Stimulated activated naive CD8-positive, alpha-beta T cell treated with anti-CD3 and anti-CD28 coated beads, Interleukin-15, amount 100 ng/mL, for 72 hours (primary cell): ENCODE measurements around the gene RXRG.

ENCODE experiments used
- ATAC-seq: fragments of 150-1000 bp; cut with Tn5 transposase; 2 replicates; pipeline ENCODE4 v1.10.0; 2021; ENCODE audit warnings: mild to moderate bottlenecking, moderate library complexity
- DNase-seq, 2 donors: peaks; one replicate each; pipeline ENCODE4 v3.0.0; 2021 to 2022
- H3K27ac Mint-ChIP-seq, 2 donors: one replicate each; pipeline ENCODE4 v1.8.0; 2022; ENCODE audit warnings: mild to moderate bottlenecking in 2 of 2, mixed read lengths in 2 of 2, moderate library complexity in 2 of 2
- H3K27me3 Mint-ChIP-seq: one replicate; pipeline ENCODE4 v1.8.0; 2022; ENCODE audit warnings: mixed read lengths
- H3K4me1 Mint-ChIP-seq: one replicate; pipeline ENCODE4 v1.8.0; 2022; ENCODE audit warnings: mild to moderate bottlenecking, mixed read lengths
- H3K4me3 Mint-ChIP-seq, 2 donors: one replicate each; pipeline ENCODE4 v1.8.0; 2022; ENCODE audit warnings: mild to moderate bottlenecking in 2 of 2, mixed read lengths in 2 of 2, moderate library complexity in 1 of 2
- H3K9me3 Mint-ChIP-seq, 2 donors: one replicate each; pipeline ENCODE4 v1.8.0; 2022; ENCODE audit warnings: mixed read lengths in 2 of 2

Gene RXRG

DNA sequence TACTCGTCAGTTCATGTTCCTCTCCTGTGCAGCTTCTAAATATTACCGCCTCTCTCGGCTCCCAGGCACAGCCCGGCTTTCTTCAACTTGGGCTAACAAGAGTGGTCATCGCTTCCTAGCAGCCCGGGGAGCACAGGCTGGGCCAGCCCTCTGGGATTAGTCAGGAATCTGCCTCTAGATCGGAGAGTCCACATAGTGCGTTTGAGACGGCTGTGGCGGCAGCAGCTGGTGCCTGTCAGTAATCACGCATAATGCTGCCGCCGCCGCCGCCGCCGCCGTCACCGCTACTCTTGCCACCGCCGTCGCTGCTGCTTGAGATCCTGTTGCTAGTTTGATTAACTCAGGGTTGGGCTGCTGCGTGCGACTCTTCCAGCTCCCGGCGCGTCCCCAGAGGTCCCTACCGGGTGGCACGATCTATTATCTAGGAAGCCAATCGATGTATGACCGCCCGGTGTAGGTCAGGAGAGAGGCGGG is at the start of gene RXRG:
RXRG (minus strand) TSS at position 230 of the 474 bp plus-strand sequence. CDS start 233 bp downstream, outside the sequence.
- DNase-seq, result peak; percentile 12 to 20
- Mint-ChIP-seq H3K4me3 (peak within 1 kb of the TSS; percentile 34 to 45), H3K9me3 (no peaks in the 10 kb centered on the region), H3K27me3 (peaks cover 2% of the 10 kb centered on the region), H3K27ac (no peak within 1 kb of the TSS), H3K4me1 (no peaks in the 10 kb centered on the region)
- ATAC-seq, result peak; percentile 63

- Mint-ChIP-seq H3K27me3 (peaks cover 43% of the 10 kb centered on the region), H3K4me3 (no peak overlapping the region), H3K9me3 (no peaks in the 10 kb centered on the region), H3K4me1 (no peaks in the 10 kb centered on the region), H3K27ac (no peak overlapping the region)
- DNase-seq (no peak), ATAC-seq (no peak)
Observed at GRCh38 chr1:165492845-165493373, 48.0 kb upstream of the RXRG start.

DNA sequence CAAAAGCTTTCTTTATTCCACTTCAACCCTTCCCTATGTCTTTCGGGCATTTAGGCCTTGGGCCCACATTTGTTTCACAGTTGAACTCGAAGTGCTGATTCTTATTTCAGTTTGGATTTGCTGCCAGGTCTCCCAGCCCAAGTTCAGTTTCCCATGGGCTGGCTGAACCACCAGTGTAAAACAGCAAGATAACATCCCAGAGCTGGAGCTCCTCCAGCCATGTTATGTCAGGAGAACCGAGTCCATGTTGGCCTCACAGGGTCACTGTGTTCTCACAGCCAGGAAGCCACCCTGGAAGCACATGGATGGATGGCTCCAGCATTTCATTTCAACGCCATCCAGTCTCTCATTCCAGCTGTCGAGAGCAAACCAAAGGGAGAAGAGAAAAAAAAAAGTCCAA is 45.2 kb upstream of the RXRG start:
- DNase-seq (no peak), ATAC-seq (no peak)
- Mint-ChIP-seq H3K27ac (no peak overlapping the region), H3K27me3 (peaks cover 44% of the 10 kb centered on the region), H3K4me3 (no peak overlapping the region), H3K4me1 (no peaks in the 10 kb centered on the region), H3K9me3 (no peaks in the 10 kb centered on the region)

DNA sequence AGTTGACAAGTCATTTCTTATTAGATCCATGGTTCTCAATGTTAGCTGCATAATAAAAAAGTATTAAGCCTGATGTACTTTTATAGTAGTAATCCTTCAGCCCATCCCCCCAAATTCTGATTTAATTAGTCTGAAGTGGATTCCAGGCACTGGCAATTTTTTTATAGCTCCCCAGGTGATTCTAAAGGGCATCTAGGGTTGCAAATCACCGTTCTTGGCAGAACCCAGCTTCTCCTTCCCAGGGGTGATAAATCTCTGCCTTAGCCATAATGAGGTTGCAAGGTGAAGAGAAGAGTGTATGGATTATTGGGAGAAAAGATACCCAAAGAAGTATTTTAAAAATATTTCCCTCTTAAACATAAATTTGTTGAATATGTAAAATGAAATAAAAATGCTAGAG is 43.0 kb upstream of the RXRG start:
- Mint-ChIP-seq H3K27me3 (peaks cover 36% of the 10 kb centered on the region), H3K4me3 (no peak overlapping the region), H3K4me1 (no peaks in the 10 kb centered on the region), H3K9me3 (no peaks in the 10 kb centered on the region), H3K27ac (no peak overlapping the region)
- ATAC-seq (no peak), DNase-seq (no peak)

DNA sequence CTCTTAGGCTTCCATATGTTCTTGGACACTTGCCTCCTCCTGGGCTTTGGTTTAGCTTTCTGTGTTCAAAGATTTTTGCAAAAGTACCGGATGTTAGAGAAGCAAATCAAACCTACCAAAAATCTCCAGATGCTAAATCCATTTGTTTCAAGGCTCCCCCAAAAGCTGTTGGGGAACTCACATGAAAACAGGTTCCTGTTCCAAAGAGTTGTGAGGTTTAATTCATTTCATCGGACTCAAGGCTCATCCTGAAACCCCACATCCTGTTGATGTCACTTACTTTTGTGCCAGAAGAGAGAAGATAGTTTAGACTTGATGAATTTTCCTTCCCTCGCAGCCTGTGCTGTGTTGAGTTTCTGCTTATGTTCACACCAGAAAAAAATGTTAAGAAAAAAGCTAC is 41.7 kb upstream of the RXRG start:
- H3K27me3 Mint-ChIP-seq, result peaks cover 30% of the 10 kb centered on the region

DNA sequence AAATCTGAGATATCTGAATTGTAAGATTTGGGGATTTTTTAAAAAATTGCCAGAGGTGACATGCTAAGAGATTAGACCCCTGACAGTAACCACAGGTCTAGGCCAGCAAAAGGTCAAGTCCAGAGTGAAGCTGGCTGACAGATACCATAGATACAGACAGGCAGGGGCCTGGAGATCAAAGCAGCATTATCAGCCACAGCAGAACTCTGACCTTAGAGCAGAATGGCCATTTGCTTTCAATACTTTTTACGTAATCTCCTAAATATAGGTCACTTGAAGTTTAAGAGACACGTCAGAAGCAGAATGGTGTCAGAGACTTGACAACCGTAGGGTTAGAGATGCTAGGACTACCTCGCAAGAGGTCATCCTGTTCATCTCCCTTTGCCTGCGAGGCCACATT is 40.8 kb upstream of the RXRG start:
- peaks cover 30% of the 10 kb centered on the region for H3K27me3 Mint-ChIP-seq
- no peak for DNase-seq
- peaks cover 15% of the 10 kb centered on the region for H3K4me1 Mint-ChIP-seq
- H3K4me3 Mint-ChIP-seq, result no peak overlapping the region
- no peaks in the 10 kb centered on the region for H3K9me3 Mint-ChIP-seq
- no peak overlapping the region for H3K27ac Mint-ChIP-seq
- ATAC-seq, result no peak

More for the DNA sequence above, 41.7 kb upstream of the RXRG start:
- Mint-ChIP-seq H3K4me1 (peaks cover 10% of the 10 kb centered on the region), H3K9me3 (no peaks in the 10 kb centered on the region), H3K4me3 (no peak overlapping the region), H3K27ac (no peak overlapping the region)
- DNase-seq (no peak), ATAC-seq (no peak)

DNA sequence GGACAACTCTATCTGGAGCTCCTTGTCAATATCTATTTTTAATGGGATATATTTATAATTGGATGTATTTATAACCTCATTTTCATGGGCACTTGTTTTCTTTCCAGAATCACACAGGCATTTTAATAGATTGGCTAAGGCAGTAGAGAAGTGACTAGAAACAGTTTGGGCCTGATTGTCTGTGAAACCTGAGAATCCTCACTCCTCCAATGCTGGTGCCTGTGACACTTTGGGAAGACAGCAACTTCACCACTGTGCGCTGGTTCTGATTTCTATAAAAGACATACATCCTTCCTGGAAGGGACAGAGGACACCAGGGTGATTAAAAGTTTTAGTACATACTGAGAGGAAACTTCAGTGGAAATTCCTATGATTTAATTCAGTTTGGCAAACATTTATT is 39.6 kb upstream of the RXRG start:
- Mint-ChIP-seq H3K4me1 (peaks cover 15% of the 10 kb centered on the region), H3K4me3 (no peak overlapping the region), H3K27ac (peak overlapping the region in 1 of 2 donors; percentile 52), H3K9me3 (no peaks in the 10 kb centered on the region), H3K27me3 (peaks cover 22% of the 10 kb centered on the region)
- ATAC-seq (no peak), DNase-seq (no peak)

DNA sequence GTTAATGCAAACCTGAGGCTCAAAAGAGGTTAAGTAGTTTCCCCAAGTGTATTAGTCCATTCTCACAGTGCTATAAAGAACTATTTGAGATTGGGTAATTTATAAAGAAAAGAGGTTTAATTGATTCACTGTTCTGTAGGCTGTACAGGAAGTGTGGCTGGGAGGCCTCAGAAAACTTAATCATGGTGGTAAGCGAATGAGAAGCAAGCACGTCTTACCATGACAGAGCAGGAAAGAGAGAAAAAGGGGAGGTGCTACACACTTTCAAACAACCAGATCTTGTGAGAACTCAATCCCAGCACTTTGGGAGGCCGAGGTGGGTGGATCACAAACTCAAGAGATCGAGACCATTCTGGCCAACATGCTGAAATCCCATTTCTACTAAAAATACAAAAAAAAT is 38.5 kb upstream of the RXRG start:
- no peaks in the 10 kb centered on the region for H3K9me3 Mint-ChIP-seq
- peaks cover 22% of the 10 kb centered on the region for H3K27me3 Mint-ChIP-seq
- H3K4me1 Mint-ChIP-seq, result peaks cover 15% of the 10 kb centered on the region
- ATAC-seq (no peak), DNase-seq (no peak)
- no peak overlapping the region for H3K4me3 Mint-ChIP-seq
- peak overlapping the region in 1 of 2 donors; percentile 72 for H3K27ac Mint-ChIP-seq

DNA sequence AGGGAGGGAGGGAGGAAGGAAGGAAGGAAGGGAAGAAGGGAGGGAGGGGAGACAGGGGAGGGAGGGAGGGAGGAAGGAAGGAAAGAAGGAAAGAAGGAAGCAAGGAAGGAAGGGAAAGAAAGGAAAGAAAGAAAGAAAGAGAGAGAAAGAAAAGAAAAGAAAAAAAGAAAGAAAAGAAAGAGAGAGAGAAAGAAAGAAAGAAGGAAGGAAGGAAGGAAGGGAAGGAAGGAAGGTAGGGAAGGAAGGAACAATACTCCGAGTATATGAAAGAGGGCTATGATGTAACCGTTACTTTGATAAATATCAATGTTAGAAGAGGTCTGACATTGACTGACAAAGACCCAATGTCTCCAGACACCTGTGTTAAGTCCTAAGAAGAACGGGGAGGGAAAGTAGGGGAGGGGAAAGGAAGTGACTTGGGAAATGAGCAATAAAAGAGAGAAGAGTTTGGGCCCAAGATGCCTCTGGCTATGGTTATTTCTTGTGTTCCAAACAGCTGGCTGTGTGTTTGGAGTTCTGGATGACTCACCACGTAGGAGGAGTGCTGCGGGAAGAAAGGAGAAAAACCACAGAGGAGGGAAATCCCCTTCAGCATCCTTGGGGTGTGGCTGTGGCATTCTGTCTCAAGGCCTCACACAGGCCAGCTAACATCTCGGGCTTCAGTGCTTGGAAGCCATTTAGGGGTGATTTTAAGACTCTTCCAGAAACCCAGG is 37.0 kb upstream of the RXRG start:
- H3K4me1 Mint-ChIP-seq, result peaks cover 15% of the 10 kb centered on the region
- no peak overlapping the region for H3K4me3 Mint-ChIP-seq
- H3K27me3 Mint-ChIP-seq, result peaks cover 18% of the 10 kb centered on the region
- H3K27ac Mint-ChIP-seq, result peak overlapping the region in 1 of 2 donors; percentile 52
- DNase-seq (no peak), ATAC-seq (peak; percentile 52)
- H3K9me3 Mint-ChIP-seq, result no peaks in the 10 kb centered on the region

GRCh38 chr1:165476776-165477175 is 31.9 kb upstream of the RXRG start:
- Mint-ChIP-seq H3K27me3 (peaks cover 20% of the 10 kb centered on the region), H3K27ac (no peak overlapping the region), H3K9me3 (no peaks in the 10 kb centered on the region), H3K4me1 (peaks cover 6% of the 10 kb centered on the region), H3K4me3 (no peak overlapping the region)
- no peak for DNase-seq
- no peak for ATAC-seq

DNA sequence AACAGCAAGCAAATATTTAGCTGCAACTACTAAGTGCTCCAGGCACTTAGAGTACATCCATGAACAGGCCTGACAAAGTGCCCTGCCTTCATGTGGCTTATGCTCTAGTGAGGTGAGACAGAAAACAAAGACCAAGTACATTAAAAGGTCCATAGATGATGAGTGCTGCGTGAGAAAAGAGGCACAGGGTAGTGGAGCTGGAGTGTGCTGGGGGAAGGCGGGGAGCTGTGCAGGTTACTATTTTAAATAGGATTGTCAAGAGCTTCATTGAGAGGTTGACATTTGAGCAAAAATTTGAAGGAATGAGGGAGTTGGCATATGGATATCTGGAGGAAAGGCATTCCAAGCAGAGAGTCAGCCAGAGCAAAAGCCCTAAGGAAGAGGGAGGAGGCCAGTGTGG is 29.3 kb upstream of the RXRG start:
- DNase-seq (no peak), ATAC-seq (peak; percentile 17)
- H3K4me1 Mint-ChIP-seq, result no peaks in the 10 kb centered on the region
- H3K27me3 Mint-ChIP-seq, result peaks cover 38% of the 10 kb centered on the region
- no peak overlapping the region for H3K4me3 Mint-ChIP-seq
- no peak overlapping the region for H3K27ac Mint-ChIP-seq
- H3K9me3 Mint-ChIP-seq, result no peaks in the 10 kb centered on the region

GRCh38 chr1:165473081-165473480 is 28.2 kb upstream of the RXRG start:
- Mint-ChIP-seq H3K4me3 (no peak overlapping the region), H3K4me1 (no peaks in the 10 kb centered on the region), H3K27me3 (peaks cover 39% of the 10 kb centered on the region), H3K9me3 (no peaks in the 10 kb centered on the region), H3K27ac (no peak overlapping the region)
- no peak for DNase-seq
- ATAC-seq, result no peak

GRCh38 chr1:165468726-165469249 is 23.9 kb upstream of the RXRG start:
- Mint-ChIP-seq H3K4me1 (no peaks in the 10 kb centered on the region), H3K4me3 (no peak overlapping the region), H3K9me3 (no peaks in the 10 kb centered on the region), H3K27ac (no peak overlapping the region), H3K27me3 (peaks cover 43% of the 10 kb centered on the region)
- DNase-seq (no peak), ATAC-seq (no peak)

DNA sequence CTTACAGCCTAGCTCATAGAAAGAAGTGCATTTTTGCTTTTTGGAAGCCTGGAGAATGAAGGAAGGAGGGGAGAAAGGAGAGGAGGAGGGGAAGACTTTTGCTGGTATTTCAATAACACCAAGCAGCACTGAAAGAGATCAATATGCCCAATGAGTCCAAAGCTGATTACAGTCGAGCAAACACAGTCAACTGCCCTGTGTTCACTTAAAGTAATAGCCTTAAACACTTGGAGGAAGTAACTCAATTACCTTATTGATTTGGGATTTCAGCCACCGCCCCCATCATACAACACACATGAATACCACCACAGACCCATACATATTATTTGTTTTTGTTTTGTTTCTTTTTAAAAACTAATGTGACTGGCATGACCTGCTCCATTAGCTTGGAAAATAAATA is 23.3 kb upstream of the RXRG start:
- no peaks in the 10 kb centered on the region for H3K4me1 Mint-ChIP-seq
- peaks cover 37% of the 10 kb centered on the region for H3K27me3 Mint-ChIP-seq
- no peaks in the 10 kb centered on the region for H3K9me3 Mint-ChIP-seq
- ATAC-seq (no peak), DNase-seq (no peak)
- H3K4me3 Mint-ChIP-seq, result no peak overlapping the region
- H3K27ac Mint-ChIP-seq, result no peak overlapping the region

DNA sequence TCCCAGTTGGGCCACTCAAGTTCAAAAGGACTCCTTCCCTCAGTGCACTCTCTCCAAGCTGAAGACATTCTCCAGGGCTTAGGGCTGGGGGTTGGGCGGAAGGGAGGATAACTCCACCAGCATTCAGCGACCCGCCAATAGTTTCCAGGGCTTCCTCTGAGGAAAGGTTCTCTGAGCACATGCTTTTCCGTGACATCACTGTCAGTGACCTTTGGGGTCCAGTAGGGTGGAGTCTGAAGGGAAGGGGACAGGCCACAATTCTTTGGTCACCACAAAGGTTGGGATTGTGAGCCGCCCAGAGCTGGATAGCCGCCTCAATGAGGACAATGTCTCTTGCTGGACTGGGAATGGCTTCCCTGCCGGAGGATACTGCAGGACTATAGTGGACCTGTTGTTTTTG is 22.8 kb upstream of the RXRG start:
- ATAC-seq (no peak), DNase-seq (no peak)
- Mint-ChIP-seq H3K27me3 (peaks cover 36% of the 10 kb centered on the region), H3K27ac (no peak overlapping the region), H3K4me1 (no peaks in the 10 kb centered on the region), H3K9me3 (no peaks in the 10 kb centered on the region), H3K4me3 (no peak overlapping the region)

- Mint-ChIP-seq H3K27ac (no peak overlapping the region), H3K4me1 (no peaks in the 10 kb centered on the region), H3K4me3 (no peak overlapping the region), H3K9me3 (no peaks in the 10 kb centered on the region), H3K27me3 (peaks cover 18% of the 10 kb centered on the region)
- no peak for ATAC-seq
- no peak for DNase-seq
Observed at GRCh38 chr1:165463978-165464377, 19.1 kb upstream of the RXRG start.
